ENCODE data around the gene OPALIN.

DNA sequence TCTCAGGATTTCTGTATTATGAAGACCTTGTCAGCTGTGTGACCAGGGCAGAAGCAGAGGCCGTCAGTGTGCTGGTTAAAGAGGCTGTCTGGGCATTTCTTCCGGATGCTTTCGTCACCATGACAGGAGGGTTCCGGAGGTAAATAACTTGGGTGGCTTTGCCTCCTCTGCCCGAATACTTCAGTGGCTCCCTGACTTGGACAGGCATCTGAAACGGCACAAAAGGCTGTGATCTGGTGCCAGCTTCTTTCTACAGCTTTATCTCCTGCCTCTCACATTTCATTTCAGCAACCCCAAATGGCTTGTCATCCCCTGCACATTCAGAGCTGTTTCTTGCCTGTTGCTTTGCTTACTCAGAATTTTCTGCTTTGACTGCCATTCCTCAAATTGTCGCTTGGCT is 31.3 kb downstream of the OPALIN start:
- TF ChIP-seq, protein P1, sequence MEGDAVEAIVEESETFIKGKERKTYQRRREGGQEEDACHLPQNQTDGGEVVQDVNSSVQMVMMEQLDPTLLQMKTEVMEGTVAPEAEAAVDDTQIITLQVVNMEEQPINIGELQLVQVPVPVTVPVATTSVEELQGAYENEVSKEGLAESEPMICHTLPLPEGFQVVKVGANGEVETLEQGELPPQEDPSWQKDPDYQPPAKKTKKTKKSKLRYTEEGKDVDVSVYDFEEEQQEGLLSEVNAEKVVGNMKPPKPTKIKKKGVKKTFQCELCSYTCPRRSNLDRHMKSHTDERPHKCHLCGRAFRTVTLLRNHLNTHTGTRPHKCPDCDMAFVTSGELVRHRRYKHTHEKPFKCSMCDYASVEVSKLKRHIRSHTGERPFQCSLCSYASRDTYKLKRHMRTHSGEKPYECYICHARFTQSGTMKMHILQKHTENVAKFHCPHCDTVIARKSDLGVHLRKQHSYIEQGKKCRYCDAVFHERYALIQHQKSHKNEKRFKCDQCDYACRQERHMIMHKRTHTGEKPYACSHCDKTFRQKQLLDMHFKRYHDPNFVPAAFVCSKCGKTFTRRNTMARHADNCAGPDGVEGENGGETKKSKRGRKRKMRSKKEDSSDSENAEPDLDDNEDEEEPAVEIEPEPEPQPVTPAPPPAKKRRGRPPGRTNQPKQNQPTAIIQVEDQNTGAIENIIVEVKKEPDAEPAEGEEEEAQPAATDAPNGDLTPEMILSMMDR (IDR thresholded peaks at IDR 0.05 in 8 of 11, conservative IDR thresholded peaks at IDR 0.05 in 3 of 11), result no peak
- TF ChIP-seq POLR2A (IDR thresholded peaks at IDR 0.05) (no peak), POLR2AphosphoS5 (IDR thresholded peaks at IDR 0.05) (no peak)

All from spleen (tissue), 7 donors.